NOMO-1 treated with dmso at 0.1 percent for 144 hours (cell line): ENCODE measurements around the gene CORO2A.
"Not testable (repeated sequence)": the region's sequence is repeated elsewhere in the genome, so short reads cannot be mapped to it uniquely, and the experiment has no call there.

ENCODE experiments used
- DNase-seq: peaks from one replicate; lab custom pipeline; 2025; ENCODE audit not compliant: unreplicated experiment; lab: John Stamatoyannopoulos, UW

CORO2A gene

DNA sequence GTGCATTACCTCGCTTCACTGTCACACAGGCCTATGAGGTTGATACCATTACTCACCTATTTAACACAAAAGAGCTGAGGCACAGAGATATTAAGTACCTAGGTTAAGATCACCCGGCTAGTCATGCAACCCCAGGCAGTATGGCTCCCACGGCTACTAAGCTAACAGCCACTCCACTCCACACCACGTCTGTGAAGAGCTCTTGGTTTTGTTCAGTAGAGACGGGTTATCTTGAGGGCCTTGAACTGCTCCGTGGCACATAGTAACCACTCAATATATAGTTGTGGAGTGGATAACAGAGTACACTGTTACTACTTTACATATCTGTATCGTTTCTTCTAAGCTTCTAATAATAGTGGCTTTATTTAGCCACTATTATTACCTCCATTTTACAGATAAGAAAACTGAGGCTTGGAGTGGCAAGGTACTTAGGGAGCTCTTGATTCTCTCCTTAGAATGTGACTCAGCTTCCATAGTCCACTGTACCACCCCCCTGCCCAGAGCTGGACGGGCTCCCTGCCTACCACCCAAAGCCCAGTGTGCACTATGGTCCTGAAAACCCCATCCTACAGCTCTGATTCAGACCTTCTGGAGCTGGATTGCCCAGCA lies 1.0 kb upstream of the CORO2A start:
- no peak for DNase-seq

DNA sequence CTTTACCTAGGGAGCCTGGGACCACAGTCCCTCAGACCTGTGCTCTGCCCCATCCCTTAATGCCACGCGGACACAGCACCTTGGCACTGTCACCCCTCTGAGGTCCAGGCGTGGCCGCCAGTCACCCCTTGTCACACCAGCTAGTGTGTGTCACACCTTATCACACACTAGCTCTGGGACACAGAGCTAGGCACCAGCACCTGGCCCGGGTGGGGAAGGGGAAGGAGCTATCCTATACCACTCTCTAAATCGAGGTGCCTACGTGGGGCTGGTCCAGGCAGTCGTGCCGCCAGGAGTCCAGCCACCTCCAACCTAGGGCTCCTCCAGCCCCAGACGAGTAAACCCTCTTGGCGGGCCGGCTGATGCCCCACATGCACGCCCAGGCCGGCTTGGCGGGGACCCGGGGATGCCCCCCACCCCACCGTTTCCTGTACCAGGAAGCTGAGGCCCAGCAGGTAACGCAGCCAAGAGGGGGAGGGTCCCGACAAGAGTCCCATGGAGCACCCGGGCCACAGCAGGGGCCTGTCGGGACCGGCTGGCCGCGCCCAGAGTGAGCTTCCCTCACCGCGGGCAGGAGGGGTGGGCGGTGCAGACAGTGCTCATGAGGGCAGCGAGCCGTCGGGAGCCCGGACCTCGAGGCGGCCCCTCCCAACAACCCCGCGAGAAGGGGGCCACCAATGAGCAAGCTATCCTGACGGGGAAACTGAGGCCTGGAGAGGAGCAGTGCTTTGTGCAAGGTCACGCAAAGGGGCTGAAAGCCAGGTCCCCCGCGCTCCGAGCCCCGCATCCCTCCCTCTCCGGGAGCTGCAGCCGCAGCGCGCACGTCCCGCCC lies 550 bp downstream of the CORO2A start:
- DNase-seq: no peak

DNA sequence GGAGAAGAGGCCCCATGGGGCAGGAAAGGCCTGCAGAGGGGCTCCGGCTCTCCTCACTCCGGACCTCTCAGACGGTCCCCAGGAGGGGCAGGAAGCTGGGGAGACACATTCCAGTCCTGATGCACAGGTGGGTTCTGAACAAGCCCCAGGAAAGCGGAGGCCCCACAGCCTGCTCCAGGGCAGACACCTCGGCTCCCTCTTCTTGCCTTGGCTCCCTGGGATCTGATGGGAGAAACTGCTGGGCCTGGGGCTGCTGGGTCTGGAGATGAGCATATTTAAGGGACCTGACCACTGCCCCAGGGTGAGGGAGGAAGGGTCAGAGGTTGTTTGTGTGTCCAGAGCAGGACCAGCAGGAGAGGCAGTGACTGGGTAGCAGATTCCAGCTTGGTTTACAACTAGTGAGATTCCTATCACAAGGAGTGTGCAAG lies 1.2 kb downstream of the CORO2A start:
- no peak for DNase-seq

DNA sequence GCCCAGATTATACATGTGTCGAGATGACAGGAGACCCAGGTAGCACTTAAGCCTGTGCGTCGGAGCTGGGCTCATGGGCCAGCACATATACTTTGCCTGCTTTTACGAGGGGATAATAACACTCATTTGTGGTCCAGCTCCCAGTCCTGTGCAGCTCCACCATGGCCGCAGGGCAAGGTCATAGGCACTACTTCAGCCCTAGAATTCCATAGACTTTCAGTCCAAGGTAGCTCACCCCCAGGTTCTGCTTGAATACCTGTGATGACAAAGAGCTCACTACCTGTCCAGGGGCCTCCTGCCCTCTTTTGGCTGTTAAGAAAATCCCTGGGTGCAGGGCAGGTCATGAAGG lies 1.7 kb downstream of the CORO2A start:
- no peak for DNase-seq

DNA sequence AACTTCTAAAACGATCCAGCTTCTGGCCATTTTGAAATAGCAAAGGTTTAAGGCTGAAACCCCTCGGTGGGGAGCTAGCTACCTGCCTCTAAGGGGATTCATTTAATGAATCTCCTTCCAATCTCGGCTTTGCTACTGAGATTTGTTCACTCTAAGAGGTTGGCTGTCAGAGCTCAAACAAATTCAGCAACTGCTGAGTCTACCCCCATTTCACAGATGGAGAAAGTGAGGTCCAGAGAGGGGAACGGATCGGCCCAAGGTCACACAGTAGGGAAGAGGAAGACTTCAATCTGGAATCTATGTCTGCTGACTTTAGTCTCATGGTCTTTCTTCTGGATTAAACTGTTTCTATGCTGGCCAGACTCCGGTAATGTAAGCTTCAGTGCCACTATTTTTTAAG lies 3.0 kb downstream of the CORO2A start:
- DNase-seq: no peak

DNA sequence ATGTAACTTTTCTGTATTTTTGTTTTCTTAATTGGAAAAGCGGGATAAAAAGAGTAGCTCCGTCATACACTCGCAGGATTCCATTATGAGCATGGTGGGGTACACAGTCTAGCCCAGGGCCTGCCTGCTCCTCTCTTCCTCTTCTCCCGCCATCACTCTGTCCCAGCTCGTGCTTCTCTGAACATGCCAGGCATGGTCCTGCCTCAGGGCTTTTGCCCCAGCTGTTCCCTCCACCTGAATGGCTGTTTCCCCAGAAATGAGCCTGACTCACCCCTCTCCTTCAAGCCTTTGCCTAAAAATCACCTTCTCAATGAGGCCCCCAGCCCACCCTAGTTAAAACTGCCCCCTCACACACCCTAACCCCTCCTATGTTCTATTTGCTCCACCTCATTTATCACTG lies 4.5 kb downstream of the CORO2A start:
- no peak for DNase-seq

DNA sequence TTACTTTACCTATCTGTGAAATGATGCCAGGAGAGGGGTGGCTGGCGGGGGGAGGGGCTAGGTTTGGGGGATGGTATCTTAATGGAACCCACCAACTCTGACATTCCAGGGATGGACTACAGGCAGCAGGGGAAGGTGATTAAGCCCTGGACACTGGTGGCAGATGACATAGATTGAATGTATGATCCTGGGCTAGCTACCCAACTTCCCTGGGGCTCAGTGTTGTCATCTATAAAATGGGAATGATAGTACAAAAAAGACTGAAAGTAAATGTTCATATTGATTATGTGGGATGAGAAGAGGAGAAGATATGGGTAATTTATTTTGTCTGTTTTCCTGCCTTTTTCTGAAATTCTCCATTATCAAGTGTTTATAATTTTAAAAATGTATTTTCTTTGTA lies 6.2 kb downstream of the CORO2A start:
- no peak for DNase-seq

DNA sequence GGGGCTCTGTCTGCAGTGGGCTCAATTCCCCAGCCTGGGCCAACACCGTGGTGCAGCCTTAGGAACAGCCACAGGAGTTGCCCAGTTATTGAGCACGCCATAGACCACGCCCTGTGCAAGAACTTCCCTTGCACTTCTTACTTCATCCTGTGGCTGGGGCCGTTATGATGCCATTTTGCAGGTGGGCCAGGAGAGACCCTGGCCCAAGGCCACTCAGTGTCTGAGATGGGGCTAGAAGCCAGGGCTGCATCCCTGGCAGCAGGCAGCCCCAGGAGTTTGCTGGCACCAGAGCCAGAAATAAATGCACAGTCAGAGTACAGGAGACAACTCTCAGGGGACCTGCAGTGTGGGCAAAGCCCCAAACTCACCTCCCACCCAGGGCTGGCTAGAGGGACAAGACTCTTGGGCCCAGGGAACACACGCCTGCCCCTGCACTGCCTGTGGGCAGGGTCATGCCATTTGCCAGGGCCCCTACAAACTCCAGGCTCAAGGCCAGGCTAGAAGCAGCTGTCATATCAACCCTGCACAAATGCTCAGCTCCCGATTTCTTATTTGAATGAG lies 6.7 kb downstream of the CORO2A start:
- peak; percentile 35 for DNase-seq

DNA sequence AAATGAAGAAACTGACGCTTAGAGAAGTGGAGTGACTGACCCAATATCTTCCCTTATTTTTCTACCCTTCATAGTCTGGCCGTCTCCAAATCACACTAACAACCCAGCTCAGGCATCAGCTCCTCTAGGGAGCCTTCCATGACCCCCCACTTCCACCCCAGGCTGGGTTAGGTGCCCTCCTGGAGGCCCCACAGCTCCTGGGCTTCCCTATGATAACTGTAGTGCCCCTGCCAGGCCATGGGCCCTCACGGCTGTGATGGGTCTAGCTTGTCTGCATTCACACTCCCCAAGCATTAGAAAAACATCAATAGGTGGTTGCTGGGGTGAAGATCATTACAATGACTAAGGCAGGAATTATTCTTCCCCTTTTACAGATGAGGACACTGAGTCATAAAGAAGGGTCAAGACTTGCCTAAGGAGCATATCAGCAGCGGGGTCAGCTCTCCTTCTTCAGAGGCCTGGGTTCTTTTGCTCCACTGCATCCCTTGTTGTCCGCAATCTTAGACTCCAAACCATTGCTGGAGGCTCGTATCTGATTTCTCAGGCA lies 7.3 kb downstream of the CORO2A start:
- DNase-seq: no peak

DNA sequence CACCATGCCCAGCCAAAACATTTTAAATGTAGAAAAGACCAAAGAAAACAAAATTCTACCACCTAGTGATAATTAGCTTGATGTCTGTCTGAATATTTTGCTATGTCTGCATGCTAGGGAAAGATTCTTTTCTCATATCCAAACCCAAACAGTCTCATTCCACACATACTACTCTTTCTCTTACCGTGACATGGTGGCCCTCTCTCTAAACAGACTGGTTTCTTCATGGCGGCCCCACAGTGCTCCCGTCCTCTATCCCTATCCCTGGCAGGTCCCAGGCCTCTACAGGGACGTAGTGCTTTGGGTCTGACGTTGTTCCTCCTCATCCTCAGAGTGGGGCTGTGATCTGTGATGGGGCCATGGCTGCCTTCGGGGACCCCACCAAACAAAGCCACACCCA lies 8.1 kb downstream of the CORO2A start:
- no peak for DNase-seq

DNA sequence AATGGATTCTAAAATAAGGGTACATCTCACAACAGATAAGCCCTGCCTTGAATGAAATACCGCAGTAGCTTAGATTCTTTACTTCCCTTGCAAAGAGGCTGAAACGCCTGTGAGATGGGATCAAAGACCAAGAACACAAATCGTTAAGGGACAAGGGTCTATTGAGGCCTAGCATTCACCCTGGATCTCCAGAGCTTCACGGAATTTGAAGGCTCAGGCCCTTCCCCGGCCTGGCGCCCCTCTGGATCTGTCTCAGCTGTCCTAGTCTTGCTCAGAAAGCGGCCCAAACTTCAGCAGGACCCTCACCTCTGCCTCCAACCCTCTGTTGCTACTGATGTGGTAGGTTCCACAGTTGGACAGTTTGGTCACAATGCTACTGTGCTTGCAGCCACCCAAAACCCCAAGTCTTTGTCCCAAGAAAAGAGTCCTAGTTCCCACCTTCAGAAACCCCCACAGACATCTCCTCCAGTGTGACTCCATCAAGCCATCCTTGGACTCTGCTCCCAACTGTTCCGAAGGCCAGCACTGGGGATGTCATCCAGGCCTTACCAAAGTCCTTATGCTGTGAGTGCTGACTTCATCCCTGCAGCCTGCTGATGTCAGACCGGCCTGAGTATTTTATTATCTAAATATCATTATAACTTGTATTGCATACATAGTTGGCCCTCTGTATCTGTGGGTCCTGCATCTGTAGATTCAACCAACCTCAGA lies 9.4 kb downstream of the CORO2A start:
- DNase-seq: no peak

DNA sequence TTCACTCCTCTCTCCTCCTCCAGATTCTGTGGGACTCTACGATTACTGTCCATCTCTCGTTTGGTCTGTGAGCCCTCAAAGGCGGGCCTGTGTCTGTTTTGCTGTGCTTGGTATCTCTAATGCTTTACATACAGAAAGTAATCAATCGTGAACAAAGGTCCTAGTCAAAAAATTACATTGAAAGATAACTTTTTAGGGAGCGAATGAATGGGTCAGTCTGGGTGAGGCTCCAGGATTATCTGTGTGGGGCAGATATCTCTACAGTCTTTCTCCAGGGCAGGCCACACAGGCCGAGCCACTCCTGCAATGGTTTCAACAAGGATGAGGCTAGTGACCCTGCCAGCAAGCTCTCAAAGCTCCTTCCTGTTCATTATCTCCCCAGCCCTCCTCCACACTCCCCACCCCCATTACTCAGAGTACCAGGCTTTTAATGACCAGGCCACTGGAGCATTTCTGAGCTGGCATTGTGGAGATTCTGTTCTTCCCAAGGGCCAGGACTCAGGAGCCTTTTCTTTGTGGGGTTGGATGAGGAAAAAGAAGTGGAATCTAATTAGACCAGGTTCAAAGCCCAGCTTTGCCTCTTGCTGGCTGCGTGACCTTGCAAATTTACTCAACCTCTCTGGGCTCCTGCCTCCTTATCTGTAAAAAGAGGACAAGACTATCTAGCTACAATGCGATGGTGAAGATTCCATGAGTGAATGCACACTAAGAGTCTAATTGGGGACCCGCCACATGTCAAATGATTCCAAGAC lies 10.2 kb downstream of the CORO2A start:
- no peak for DNase-seq

DNA sequence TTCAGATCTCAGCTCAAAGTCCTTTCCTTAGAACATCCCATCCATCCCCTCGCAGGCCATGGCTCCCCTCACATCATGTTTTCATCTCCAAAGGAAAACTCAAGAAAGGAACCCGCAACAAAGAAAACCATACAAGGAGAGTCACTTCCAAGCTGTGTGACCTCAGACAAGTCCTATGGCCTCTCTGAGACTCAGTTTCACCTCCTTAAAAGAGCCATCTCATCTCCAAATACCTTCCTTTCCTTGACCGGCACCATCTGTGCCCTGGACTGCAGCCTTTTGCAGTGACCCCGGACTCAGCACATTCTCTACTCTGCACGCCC lies 10.7 kb downstream of the CORO2A start:
- no peak for DNase-seq

DNA sequence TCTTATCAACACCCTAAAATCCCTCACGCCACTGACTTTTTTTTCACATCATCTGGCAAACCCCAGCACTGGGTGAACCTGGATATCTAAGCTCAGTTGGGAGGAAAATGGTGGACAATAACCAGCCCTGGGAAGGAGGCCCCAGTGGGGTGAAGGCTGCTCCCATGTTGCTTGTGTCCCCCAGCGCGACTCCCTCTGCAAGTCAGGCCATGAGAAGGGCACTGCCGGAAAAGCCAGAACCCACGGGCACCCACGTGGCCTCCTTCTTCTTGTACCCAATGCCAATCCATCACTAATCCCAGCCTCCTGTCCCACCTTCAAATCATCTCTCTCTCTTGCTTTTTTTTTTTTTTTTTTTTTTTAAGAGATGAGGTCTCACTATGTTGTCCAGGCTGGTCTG lies 11.4 kb downstream of the CORO2A start:
- no peak for DNase-seq

DNA sequence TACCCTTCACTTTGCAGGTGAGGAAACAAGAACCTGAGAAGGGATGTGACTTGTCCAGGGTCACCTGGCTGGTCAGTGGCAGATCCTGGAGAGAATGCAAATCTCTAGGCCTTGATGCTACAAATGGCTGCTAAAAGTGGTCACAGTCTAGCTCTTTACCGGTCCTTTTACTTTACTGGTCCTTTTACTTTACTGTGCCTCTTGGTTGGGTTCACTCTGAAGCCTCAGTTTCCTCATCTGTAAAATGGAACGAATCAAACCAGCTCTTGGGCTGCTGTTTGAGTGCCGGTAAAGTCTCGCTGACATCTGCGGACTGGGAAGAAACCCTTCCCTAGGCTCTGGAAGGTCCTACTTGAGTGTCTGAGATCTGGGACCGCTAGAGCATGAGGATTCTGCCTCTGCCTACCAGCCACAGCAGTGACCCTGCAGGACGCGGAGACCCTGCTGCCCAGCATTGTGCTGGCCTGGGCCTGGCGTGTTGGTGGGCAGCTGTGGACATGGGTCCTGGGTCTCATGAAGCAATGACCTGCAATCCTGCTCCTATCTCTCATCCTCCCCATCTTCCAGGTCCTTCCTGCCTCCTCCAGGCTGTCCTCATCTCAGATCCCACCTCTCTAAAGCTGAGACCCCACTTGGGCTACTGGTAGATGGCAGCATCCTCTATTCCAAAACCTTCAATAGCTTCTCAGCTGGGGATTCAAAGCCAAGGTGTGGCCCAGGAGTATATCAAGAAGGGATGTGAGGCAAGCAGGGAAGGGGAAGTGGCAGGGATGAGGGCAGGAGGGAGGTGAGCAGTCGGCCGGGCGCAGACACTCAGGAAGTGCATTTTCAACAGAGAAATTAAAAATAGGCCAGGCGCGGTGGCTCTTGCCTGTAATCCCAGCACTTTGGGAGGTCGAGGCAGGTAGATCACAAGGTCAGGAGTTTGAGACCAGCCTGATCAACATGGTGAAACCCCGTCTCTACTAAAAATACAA lies 13.3 kb downstream of the CORO2A start:
- DNase-seq: peak; percentile 55

DNA sequence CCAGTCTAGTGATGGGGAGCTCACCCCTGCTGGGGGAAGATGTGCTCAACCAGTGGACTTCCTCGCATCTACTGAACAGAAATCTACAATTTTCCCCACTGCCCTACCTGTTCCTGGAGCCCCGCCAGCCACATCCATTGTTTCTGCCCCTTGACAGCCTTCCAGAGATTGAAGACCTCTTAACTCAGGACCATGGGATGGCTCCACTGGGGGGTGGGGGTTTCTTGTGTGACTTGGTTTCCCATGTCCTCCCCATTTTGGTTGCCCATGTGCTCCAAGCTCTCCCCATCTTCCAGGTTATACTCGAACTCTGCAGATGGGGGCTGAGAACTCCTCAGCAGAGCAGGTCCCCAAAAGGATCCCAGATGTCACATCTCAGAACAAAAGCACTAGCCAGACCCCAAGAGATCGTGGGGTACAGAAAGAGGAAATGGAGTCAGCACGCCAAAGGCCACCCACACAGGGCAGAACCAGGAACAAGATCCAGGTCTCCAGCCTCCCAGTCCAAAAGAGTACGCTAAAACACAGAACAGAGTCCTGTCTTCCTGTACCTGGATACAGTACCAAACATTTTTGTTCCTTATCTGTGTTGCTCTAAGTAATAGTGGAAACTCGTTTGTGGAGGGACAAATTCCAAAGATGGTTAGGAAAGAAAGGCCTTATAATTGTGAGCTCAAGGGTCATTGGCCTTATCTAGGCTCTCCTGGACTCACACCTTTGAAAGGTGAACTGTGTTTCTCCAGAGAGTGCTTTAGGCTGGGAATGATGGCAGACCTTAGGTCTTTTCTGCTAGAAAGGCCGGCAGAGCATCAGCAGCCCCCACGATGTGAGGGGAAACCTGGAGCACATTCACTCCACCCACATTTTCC lies 15.8 kb downstream of the CORO2A start:
- DNase-seq: no peak

DNA sequence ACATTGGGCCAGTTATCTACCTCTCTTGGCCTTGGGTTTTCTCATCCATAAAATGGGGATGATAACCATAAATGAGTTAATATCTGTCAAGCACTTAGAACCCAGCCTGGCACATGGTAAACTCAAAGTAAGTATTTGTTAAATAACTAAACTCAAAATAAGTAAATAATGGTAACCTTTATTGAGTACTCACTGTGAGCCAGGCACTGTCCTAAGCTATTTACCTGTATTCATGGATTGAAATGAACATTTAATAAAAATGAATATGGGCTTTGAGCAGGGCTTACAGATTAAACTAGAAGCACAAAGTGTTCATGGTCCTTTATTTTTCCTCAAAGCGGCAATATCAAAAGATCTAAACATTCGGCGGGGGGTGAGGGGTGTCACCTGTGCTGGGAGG lies 16.7 kb downstream of the CORO2A start:
- no peak for DNase-seq

DNA sequence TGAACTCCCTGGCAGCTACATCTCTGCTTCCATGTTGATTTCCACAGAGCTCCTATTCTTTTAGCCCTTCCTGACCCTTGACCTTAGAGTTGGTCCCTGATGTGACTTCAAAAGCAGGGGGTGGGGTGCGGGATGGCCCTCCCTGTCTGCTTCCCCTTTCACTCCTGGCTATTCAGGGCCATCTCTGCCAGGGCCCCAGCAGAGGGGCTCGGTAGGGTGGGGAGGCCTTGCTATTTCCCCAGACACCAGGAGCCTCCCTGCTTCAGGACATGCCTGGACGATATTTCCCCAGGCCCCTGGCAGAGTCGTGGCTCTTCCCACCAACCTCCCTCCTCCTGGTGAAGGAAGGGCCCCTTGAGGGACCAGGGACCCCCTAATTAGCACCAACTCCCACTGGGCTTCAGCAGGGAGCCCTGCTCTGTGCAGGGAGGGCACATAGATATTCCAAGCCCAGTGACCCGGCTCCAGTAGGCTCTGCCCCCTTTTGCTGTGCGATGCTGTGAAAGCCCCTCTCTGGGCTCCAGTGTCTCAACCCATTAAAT lies 17.3 kb downstream of the CORO2A start:
- no peak for DNase-seq

DNA sequence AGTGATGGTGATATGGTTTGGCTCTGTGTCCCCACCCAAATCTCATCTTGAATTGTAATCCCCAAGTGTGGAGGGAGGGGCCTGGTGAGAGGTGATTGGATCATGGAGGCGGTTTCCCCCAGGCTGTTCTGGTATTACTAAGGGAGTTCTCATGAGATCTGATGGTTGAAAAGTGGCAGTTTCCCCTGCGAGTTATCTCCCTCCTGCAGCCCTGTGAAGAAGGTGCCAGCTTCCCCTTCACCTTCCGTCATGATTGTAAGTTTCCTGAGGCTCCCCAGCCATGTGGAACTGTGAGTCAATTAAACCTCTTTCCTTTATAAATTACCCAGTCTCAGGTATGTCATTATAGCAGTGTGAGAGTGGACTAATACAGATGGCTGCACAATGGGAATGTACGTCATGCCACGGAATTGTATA lies 17.9 kb downstream of the CORO2A start:
- DNase-seq: not testable (repeated sequence)
